ENCODE results near the gene ANGPT4.
"Not testable (repeated sequence)": the region's sequence is repeated elsewhere in the genome, so short reads cannot be mapped to it uniquely, and the experiment has no call there.

ANGPT4 gene

GRCh38 chr20:909641-910040, 6.5 kb downstream of the ANGPT4 start:
- DNase-seq (ENCODE audit: low spot score in 2 of 2), result no peak
- Histone ChIP-seq H3K4me1 (no peaks in the 10 kb centered on the region), H3K9me3 (no peaks in the 10 kb centered on the region), H3K27me3 (ENCODE audit: low read depth) (no peaks in the 10 kb centered on the region), H3K36me3 (replicated peaks) (no peaks in the 10 kb centered on the region), H3K4me3 (no peak overlapping the region)
- in situ Hi-C loops (cut with MboI; ENCODE audit: low sequenced_read_pairs), result no loop called here

GRCh38 chr20:906703-907270, 9.3 kb downstream of the ANGPT4 start:
- H3K27me3 ChIP-seq (ENCODE audit: low read depth), result no peaks in the 10 kb centered on the region
- no peaks in the 10 kb centered on the region for H3K4me1 ChIP-seq
- in situ Hi-C loops (cut with MboI; ENCODE audit: low sequenced_read_pairs), result no loop called here
- H3K4me3 ChIP-seq, result no peak overlapping the region
- no peaks in the 10 kb centered on the region for H3K9me3 ChIP-seq
- DNase-seq (ENCODE audit: low spot score in 2 of 2), result no peak
- no peaks in the 10 kb centered on the region for H3K36me3 ChIP-seq (replicated peaks)

GRCh38 chr20:906001-906520, 10.1 kb downstream of the ANGPT4 start:
- Histone ChIP-seq H3K9me3 (no peaks in the 10 kb centered on the region), H3K4me3 (no peak overlapping the region), H3K4me1 (no peaks in the 10 kb centered on the region), H3K27me3 (ENCODE audit: low read depth) (no peaks in the 10 kb centered on the region), H3K36me3 (replicated peaks) (no peaks in the 10 kb centered on the region)
- in situ Hi-C loops (cut with MboI; ENCODE audit: low sequenced_read_pairs), result no loop called here
- no peak for DNase-seq (ENCODE audit: low spot score in 2 of 2)

- no peak overlapping the region for H3K4me3 ChIP-seq
- no peaks in the 10 kb centered on the region for H3K4me1 ChIP-seq
- DNase-seq (ENCODE audit: low spot score in 2 of 2), result no peak
- in situ Hi-C loops (cut with MboI; ENCODE audit: low sequenced_read_pairs), result no loop called here
- H3K36me3 ChIP-seq (replicated peaks), result no peaks in the 10 kb centered on the region
- H3K9me3 ChIP-seq, result no peaks in the 10 kb centered on the region
- no peaks in the 10 kb centered on the region for H3K27me3 ChIP-seq (ENCODE audit: low read depth)
Measured at GRCh38 chr20:905396-905961, 10.7 kb downstream of the ANGPT4 start.

GRCh38 chr20:904039-904545, 12.0 kb downstream of the ANGPT4 start:
- Histone ChIP-seq H3K9me3 (no peaks in the 10 kb centered on the region), H3K27me3 (ENCODE audit: low read depth) (no peaks in the 10 kb centered on the region), H3K4me1 (no peaks in the 10 kb centered on the region), H3K36me3 (replicated peaks) (no peaks in the 10 kb centered on the region), H3K4me3 (no peak overlapping the region)
- no peak for DNase-seq (ENCODE audit: low spot score in 2 of 2)
- in situ Hi-C loops (cut with MboI; ENCODE audit: low sequenced_read_pairs), result no loop called here

GRCh38 chr20:897436-897835, 18.7 kb downstream of the ANGPT4 start:
- H3K9me3 ChIP-seq; H3K36me3 ChIP-seq (replicated peaks); H3K27me3 ChIP-seq (ENCODE audit: low read depth): not testable (repeated sequence)

GRCh38 chr20:896501-897025, 19.6 kb downstream of the ANGPT4 start:
- DNase-seq (ENCODE audit: low spot score in 2 of 2), result no peak
- H3K4me3 ChIP-seq, result no peak overlapping the region
- no peaks in the 10 kb centered on the region for H3K27me3 ChIP-seq (ENCODE audit: low read depth)
- no peaks in the 10 kb centered on the region for H3K4me1 ChIP-seq
- H3K9me3 ChIP-seq, result no peaks in the 10 kb centered on the region
- H3K36me3 ChIP-seq (replicated peaks), result no peaks in the 10 kb centered on the region
- in situ Hi-C loops (cut with MboI; ENCODE audit: low sequenced_read_pairs), result no loop called here

More at GRCh38 chr20:897436-897835, 18.7 kb downstream of the ANGPT4 start:
- H3K4me3 ChIP-seq; H3K4me1 ChIP-seq; DNase-seq (ENCODE audit: low spot score in 2 of 2); in situ Hi-C loops (cut with MboI; ENCODE audit: low sequenced_read_pairs): not testable (repeated sequence)

GRCh38 chr20:892371-892770, 23.8 kb downstream of the ANGPT4 start:
- H3K36me3 ChIP-seq (replicated peaks); H3K4me1 ChIP-seq; H3K9me3 ChIP-seq; in situ Hi-C loops (cut with MboI; ENCODE audit: low sequenced_read_pairs); H3K27me3 ChIP-seq (ENCODE audit: low read depth); H3K4me3 ChIP-seq; DNase-seq (ENCODE audit: low spot score in 2 of 2): not testable (repeated sequence)

- in situ Hi-C loops (cut with MboI; ENCODE audit: low sequenced_read_pairs), result no loop called here
Measured at GRCh38 chr20:891706-892080, 24.4 kb downstream of the ANGPT4 start.

GRCh38 chr20:891058-891705, 25.0 kb downstream of the ANGPT4 start:
- Histone ChIP-seq H3K9me3 (no peaks in the 10 kb centered on the region), H3K4me3 (no peak overlapping the region), H3K4me1 (peaks cover 7% of the 10 kb centered on the region), H3K36me3 (replicated peaks) (no peaks in the 10 kb centered on the region), H3K27me3 (ENCODE audit: low read depth) (0 out of 2 replicates have a peak, but pooled peaks cover 4% of the 10 kb centered on the region)
- in situ Hi-C loops (cut with MboI; ENCODE audit: low sequenced_read_pairs), result no loop called here
- no peak for DNase-seq (ENCODE audit: low spot score in 2 of 2)

More at GRCh38 chr20:891706-892080, 24.4 kb downstream of the ANGPT4 start:
- Histone ChIP-seq H3K4me1 (peaks cover 4% of the 10 kb centered on the region; the same call in 1 of the 2 replicates), H3K9me3 (no peaks in the 10 kb centered on the region), H3K4me3 (no peak overlapping the region), H3K36me3 (replicated peaks) (no peaks in the 10 kb centered on the region), H3K27me3 (ENCODE audit: low read depth) (no peaks in the 10 kb centered on the region)
- DNase-seq (ENCODE audit: low spot score in 2 of 2), result no peak

GRCh38 chr20:890666-891057, 25.5 kb downstream of the ANGPT4 start:
- Histone ChIP-seq H3K27me3 (ENCODE audit: low read depth) (0 out of 2 replicates have a peak, but pooled peaks cover 8% of the 10 kb centered on the region), H3K4me1 (peaks cover 7% of the 10 kb centered on the region), H3K4me3 (no peak overlapping the region), H3K36me3 (replicated peaks) (no peaks in the 10 kb centered on the region), H3K9me3 (no peaks in the 10 kb centered on the region)
- no peak for DNase-seq (ENCODE audit: low spot score in 2 of 2)
- in situ Hi-C loops (cut with MboI; ENCODE audit: low sequenced_read_pairs), result no loop called here

GRCh38 chr20:889932-890463, 26.1 kb downstream of the ANGPT4 start:
- Histone ChIP-seq H3K27me3 (ENCODE audit: low read depth) (0 out of 2 replicates have a peak, but pooled peaks cover 8% of the 10 kb centered on the region), H3K9me3 (no peaks in the 10 kb centered on the region), H3K4me3 (no peak overlapping the region), H3K36me3 (replicated peaks) (no peaks in the 10 kb centered on the region), H3K4me1 (peaks cover 7% of the 10 kb centered on the region)
- no peak for DNase-seq (ENCODE audit: low spot score in 2 of 2)
- in situ Hi-C loops (cut with MboI; ENCODE audit: low sequenced_read_pairs), result no loop called here

GRCh38 chr20:889106-889505, 27.0 kb downstream of the ANGPT4 start:
- Histone ChIP-seq H3K36me3 (replicated peaks) (no peaks in the 10 kb centered on the region), H3K27me3 (ENCODE audit: low read depth) (0 out of 2 replicates have a peak, but pooled peaks cover 10% of the 10 kb centered on the region), H3K4me3 (no peak overlapping the region), H3K4me1 (peaks cover 7% of the 10 kb centered on the region), H3K9me3 (no peaks in the 10 kb centered on the region)
- in situ Hi-C loops (cut with MboI; ENCODE audit: low sequenced_read_pairs), result no loop called here
- DNase-seq (ENCODE audit: low spot score in 2 of 2), result no peak

- Histone ChIP-seq H3K4me1 (peaks cover 7% of the 10 kb centered on the region), H3K27me3 (ENCODE audit: low read depth) (0 out of 2 replicates have a peak, but pooled peaks cover 10% of the 10 kb centered on the region), H3K9me3 (no peaks in the 10 kb centered on the region), H3K36me3 (replicated peaks) (no peaks in the 10 kb centered on the region), H3K4me3 (no peak overlapping the region)
- DNase-seq (ENCODE audit: low spot score in 2 of 2), result no peak
- in situ Hi-C loops (cut with MboI; ENCODE audit: low sequenced_read_pairs), result no loop called here
Measured at GRCh38 chr20:888057-888456, 28.1 kb downstream of the ANGPT4 start.

Measured in HAP-1 (cell line).